Ishikawa (cell line): ENCODE measurements around the gene EBLN2.

Experiments
- TCF12 ChIP-seq: IDR thresholded peaks from 2 replicates; pipeline ENCODE4 v1.6.1; 2012; ENCODE audit warnings: low read depth
- YY1 ChIP-seq: IDR thresholded peaks from 2 replicates; pipeline ENCODE4 v1.6.1; 2012; ENCODE audit warnings: low read depth
- TF ChIP-seq, protein P1 (sequence below): IDR thresholded peaks from 2 replicates; pipeline ENCODE4 v1.6.1; 2012; ENCODE audit warnings: low read depth, mild to moderate bottlenecking

DNA sequence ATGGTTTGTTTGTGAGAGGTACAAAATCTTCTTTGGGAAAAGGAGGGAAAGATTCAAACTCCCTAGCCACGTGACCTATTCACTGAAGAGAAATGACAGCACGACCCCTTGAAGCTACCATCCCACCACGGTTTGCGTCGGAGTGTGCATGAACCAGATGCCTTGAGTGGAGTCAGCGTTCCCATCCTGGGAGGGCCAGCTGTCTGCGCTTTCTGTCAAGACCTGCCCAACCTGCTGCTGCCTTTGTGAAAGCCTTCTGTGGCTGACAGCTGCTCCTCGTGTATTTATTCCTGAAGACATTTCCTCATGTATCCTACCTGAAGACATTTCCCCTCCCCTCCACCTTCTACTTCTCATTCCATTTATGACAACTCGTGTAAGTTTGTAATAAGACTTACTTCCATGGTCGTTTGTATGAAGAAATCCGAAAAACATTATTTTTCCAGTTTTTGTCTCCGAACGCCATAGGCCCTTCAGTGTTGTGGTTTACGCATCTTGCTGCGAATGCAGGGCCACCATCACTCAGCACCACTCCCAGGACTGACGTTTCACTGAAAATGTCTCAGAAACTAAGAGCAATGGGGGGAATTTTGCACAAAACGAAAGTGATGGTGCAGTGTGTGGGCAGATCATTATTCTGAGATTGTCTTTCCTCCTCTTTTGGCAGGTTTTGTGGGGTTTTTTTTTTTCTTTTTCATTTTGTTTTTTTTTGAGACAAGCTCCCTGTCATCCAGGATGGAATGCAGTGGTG, 18.9 kb downstream of the EBLN2 start:
- TF ChIP-seq TCF12 (no peak), YY1 (no peak)
- TF ChIP-seq, protein P1, sequence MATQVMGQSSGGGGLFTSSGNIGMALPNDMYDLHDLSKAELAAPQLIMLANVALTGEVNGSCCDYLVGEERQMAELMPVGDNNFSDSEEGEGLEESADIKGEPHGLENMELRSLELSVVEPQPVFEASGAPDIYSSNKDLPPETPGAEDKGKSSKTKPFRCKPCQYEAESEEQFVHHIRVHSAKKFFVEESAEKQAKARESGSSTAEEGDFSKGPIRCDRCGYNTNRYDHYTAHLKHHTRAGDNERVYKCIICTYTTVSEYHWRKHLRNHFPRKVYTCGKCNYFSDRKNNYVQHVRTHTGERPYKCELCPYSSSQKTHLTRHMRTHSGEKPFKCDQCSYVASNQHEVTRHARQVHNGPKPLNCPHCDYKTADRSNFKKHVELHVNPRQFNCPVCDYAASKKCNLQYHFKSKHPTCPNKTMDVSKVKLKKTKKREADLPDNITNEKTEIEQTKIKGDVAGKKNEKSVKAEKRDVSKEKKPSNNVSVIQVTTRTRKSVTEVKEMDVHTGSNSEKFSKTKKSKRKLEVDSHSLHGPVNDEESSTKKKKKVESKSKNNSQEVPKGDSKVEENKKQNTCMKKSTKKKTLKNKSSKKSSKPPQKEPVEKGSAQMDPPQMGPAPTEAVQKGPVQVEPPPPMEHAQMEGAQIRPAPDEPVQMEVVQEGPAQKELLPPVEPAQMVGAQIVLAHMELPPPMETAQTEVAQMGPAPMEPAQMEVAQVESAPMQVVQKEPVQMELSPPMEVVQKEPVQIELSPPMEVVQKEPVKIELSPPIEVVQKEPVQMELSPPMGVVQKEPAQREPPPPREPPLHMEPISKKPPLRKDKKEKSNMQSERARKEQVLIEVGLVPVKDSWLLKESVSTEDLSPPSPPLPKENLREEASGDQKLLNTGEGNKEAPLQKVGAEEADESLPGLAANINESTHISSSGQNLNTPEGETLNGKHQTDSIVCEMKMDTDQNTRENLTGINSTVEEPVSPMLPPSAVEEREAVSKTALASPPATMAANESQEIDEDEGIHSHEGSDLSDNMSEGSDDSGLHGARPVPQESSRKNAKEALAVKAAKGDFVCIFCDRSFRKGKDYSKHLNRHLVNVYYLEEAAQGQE, result no peak
